Loucy (cell line): ENCODE measurements around the gene RASSF5.

Experiments used
- H2AFZ ChIP-seq: fragments of 200-600 bp; sonication (generic); 2 replicates; pipeline ENCODE4 v1.6.0; 2016; ENCODE audit warnings: antibody characterized with exemption, mild to moderate bottlenecking, low read length, moderate library complexity
- H3F3A ChIP-seq: fragments of 200-600 bp; 2 replicates; pipeline ENCODE4 v1.6.0; 2016; ENCODE audit warnings: antibody characterized with exemption, low read depth, mild to moderate bottlenecking
- H3K27me3 ChIP-seq: fragments of 200-600 bp; sonication (generic); 2 replicates; pipeline ENCODE4 v1.6.1; 2014; ENCODE audit warnings: low read length, mild to moderate bottlenecking; ENCODE audit not compliant: insufficient read depth, poor library complexity, severe bottlenecking
- H3K36me3 ChIP-seq: fragments of 200-600 bp; sonication (generic); 2 replicates; pipeline ENCODE4 v1.6.1; 2016; ENCODE audit warnings: low read length; ENCODE audit not compliant: insufficient read depth
- H3K4me1 ChIP-seq: fragments of 200-600 bp; sonication (generic); 2 replicates; pipeline ENCODE4 v1.5.1; 2014; ENCODE audit warnings: low read length, mild to moderate bottlenecking; ENCODE audit not compliant: insufficient read depth, poor library complexity, severe bottlenecking
- H3K4me2 ChIP-seq: fragments of 200-600 bp; sonication (generic); 2 replicates; pipeline ENCODE4 v1.6.0; 2014; ENCODE audit warnings: antibody characterized with exemption, low read length, low read depth, mild to moderate bottlenecking; ENCODE audit not compliant: poor library complexity, severe bottlenecking
- H3K4me3 ChIP-seq: fragments of 200-600 bp; sonication (generic); 2 replicates; pipeline ENCODE4 v1.5.1; 2014; ENCODE audit warnings: low read length, mild to moderate bottlenecking, mixed read lengths; ENCODE audit not compliant: poor library complexity, severe bottlenecking
- H3K79me2 ChIP-seq: fragments of 200-600 bp; sonication (generic); 2 replicates; pipeline ENCODE4 v1.6.1; 2014; ENCODE audit warnings: low read length; ENCODE audit not compliant: insufficient read depth
- H3K9ac ChIP-seq: fragments of 200-600 bp; sonication (generic); 2 replicates; pipeline ENCODE4 v1.6.0; 2014; ENCODE audit warnings: mild to moderate bottlenecking, low read depth, low read length, moderate library complexity; ENCODE audit not compliant: poor library complexity, severe bottlenecking
- H3K9me2 ChIP-seq: fragments of 200-600 bp; sonication (generic); replicated peaks from 2 replicates; pipeline ENCODE4 v1.6.1; 2016; ENCODE audit warnings: low read depth, low read length, mixed read lengths
- H3K9me3 ChIP-seq: fragments of 200-600 bp; sonication (generic); 2 replicates; pipeline ENCODE4 v1.6.1; 2014; ENCODE audit warnings: mild to moderate bottlenecking, antibody characterized with exemption, low read length, low read depth; ENCODE audit not compliant: insufficient read depth
- H4K20me1 ChIP-seq: fragments of 200-600 bp; sonication (generic); 2 replicates; pipeline ENCODE4 v1.6.0; 2014; ENCODE audit warnings: antibody characterized with exemption, low read length, mild to moderate bottlenecking; ENCODE audit not compliant: insufficient read depth, poor library complexity, severe bottlenecking
- EZH2phosphoT487 ChIP-seq: fragments of 200-600 bp; IDR thresholded peaks from 2 replicates; pipeline ENCODE4 v1.6.1; 2018; ENCODE audit warnings: antibody characterized with exemption, mild to moderate bottlenecking, moderate library complexity, borderline replicate concordance
- TF ChIP-seq, protein P1 (sequence below): fragments of 200-600 bp; sonication (generic); conservative IDR thresholded peaks from 2 replicates; pipeline ENCODE4 v1.5.1; 2014; ENCODE audit warnings: mild to moderate bottlenecking, antibody characterized with exemption, low read length

RASSF5 gene

DNA sequence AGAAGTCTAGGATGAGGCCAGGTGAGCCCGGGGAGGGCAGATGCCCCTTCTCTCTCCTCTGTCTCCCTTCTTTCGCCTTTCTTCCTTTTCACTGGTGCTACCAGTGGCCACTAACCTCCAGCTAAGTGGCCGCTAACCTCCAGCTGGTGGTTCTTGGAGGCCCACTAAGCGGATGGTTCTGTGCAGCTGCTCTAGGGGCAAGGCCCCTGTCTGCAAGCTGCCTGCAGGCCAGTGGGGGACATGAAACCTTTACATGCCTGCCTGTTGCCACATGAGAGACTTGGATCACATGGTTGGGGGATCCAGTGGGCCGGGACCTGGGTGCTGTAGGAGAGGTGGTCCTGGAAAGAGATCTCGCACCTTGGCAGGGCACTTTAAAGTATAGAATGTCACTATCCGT, 19.4 kb upstream of the RASSF5 start:
- H2AFZ ChIP-seq, result no peak overlapping the region
- no peaks in the 10 kb centered on the region for H4K20me1 ChIP-seq
- H3K36me3 ChIP-seq, result peaks cover 30% of the 10 kb centered on the region; the same call in 1 of the 2 replicates
- TF ChIP-seq, protein P1, sequence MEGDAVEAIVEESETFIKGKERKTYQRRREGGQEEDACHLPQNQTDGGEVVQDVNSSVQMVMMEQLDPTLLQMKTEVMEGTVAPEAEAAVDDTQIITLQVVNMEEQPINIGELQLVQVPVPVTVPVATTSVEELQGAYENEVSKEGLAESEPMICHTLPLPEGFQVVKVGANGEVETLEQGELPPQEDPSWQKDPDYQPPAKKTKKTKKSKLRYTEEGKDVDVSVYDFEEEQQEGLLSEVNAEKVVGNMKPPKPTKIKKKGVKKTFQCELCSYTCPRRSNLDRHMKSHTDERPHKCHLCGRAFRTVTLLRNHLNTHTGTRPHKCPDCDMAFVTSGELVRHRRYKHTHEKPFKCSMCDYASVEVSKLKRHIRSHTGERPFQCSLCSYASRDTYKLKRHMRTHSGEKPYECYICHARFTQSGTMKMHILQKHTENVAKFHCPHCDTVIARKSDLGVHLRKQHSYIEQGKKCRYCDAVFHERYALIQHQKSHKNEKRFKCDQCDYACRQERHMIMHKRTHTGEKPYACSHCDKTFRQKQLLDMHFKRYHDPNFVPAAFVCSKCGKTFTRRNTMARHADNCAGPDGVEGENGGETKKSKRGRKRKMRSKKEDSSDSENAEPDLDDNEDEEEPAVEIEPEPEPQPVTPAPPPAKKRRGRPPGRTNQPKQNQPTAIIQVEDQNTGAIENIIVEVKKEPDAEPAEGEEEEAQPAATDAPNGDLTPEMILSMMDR, result no peak
- no peak for TF ChIP-seq EZH2phosphoT487
- H3K9me3 ChIP-seq, result no peaks in the 10 kb centered on the region
- no peak overlapping the region for H3K4me3 ChIP-seq
- H3K9me2 ChIP-seq, result no peaks in the 10 kb centered on the region
- H3K79me2 ChIP-seq, result no peaks in the 10 kb centered on the region
- H3F3A ChIP-seq, result no peaks in the 10 kb centered on the region
- H3K27me3 ChIP-seq, result no peaks in the 10 kb centered on the region
- no peak overlapping the region for H3K4me2 ChIP-seq
- H3K9ac ChIP-seq, result no peak overlapping the region
- no peaks in the 10 kb centered on the region for H3K4me1 ChIP-seq

DNA sequence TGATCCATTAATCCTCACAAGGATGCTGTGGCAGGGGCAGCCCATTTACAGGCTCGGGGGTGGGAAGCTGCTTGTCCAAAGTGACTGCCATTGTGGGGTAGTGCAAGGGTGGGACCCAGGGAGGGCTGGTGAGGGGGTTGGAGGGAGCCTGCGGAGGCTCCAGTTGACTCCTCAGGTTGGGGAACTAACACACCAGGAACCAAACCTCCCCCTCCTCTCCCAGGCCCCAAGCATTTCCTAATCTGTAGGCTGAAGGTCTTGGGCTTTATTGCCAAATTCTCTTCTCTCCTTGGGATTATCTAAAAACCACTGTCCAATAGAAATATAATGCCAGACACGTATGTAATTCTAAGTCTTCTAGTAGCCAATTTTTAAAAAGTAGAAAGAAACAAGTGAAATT, 18.9 kb upstream of the RASSF5 start:
- no peaks in the 10 kb centered on the region for H3K79me2 ChIP-seq
- peaks cover 28% of the 10 kb centered on the region; the same call in 1 of the 2 replicates for H3K36me3 ChIP-seq
- H3K4me2 ChIP-seq, result no peak overlapping the region
- no peaks in the 10 kb centered on the region for H3K9me2 ChIP-seq
- TF ChIP-seq, protein P1, result no peak
- no peak for TF ChIP-seq EZH2phosphoT487
- H3K9me3 ChIP-seq, result no peaks in the 10 kb centered on the region
- H2AFZ ChIP-seq, result no peak overlapping the region
- H3K4me1 ChIP-seq, result no peaks in the 10 kb centered on the region
- no peak overlapping the region for H3K9ac ChIP-seq
- no peaks in the 10 kb centered on the region for H4K20me1 ChIP-seq
- H3F3A ChIP-seq, result no peaks in the 10 kb centered on the region
- no peaks in the 10 kb centered on the region for H3K27me3 ChIP-seq
- H3K4me3 ChIP-seq, result no peak overlapping the region

DNA sequence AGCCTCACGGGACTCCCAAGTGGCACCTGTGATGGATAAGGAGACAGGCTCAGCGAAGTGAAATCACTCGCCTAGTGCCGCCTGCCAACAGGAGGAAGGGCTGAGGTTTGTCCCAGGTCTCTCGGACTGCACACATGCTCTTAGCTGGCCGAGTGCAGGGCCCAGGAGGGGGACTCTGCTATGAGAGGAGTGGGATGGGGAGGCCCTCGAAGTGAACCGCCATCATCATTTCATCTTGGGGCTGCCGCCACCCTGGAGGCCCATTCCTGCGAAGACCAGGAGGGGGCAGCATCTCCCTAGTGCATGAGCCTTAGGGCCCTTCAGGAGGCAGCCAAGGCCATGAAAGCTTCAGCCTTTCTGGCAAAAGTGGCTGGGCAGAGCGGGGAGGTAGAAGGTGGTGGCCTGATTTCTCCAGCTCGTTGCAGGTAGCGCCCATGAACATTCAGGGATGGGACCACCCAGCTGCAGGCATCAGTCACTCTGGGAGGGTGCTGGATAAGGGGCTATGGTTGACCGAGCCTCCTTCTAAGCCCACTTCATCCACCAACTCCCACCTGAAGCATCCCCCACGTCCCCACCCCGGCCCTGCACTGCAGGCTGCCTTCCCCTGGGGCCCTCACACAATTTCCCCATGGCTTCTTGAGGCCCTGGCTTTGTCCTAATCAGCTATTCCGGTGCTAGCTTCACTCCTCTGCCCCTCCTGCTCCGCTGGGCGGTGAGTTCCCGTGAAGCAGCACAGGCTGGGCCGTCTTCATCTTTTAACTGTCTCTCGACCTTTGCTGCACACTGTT, 17.2 kb upstream of the RASSF5 start:
- Histone ChIP-seq H3F3A (no peaks in the 10 kb centered on the region), H3K36me3 (peaks cover 38% of the 10 kb centered on the region; the same call in 1 of the 2 replicates), H4K20me1 (no peaks in the 10 kb centered on the region), H3K79me2 (no peaks in the 10 kb centered on the region), H3K27me3 (no peaks in the 10 kb centered on the region), H3K9me3 (no peaks in the 10 kb centered on the region), H3K9me2 (no peaks in the 10 kb centered on the region), H3K4me3 (no peak overlapping the region), H3K4me1 (no peaks in the 10 kb centered on the region), H2AFZ (no peak overlapping the region), H3K9ac (no peak overlapping the region), H3K4me2 (no peak overlapping the region)
- no peak for TF ChIP-seq EZH2phosphoT487
- TF ChIP-seq, protein P1, result peak; percentile 85
